ENCODE results near the gene PARN.

DNA sequence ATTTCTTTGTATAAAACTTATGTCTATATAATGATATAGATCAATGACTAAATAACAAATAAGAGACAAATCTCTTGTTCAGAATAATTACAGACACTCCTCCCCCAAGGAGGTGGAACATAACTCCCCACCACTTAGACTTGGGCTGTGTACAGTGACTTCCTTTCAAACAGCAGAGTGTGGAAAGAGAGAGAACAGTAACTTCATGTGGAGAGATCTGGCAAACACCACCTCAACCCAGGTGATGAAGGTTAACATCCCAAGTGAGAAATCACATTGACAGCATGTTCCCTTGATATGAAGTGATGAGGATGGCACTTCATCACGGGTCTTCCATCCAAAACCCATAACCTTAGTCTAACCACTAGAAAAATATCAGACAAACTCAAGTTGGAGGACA lies 169.3 kb downstream of the PARN start:
- TF ChIP-seq, protein P1, sequence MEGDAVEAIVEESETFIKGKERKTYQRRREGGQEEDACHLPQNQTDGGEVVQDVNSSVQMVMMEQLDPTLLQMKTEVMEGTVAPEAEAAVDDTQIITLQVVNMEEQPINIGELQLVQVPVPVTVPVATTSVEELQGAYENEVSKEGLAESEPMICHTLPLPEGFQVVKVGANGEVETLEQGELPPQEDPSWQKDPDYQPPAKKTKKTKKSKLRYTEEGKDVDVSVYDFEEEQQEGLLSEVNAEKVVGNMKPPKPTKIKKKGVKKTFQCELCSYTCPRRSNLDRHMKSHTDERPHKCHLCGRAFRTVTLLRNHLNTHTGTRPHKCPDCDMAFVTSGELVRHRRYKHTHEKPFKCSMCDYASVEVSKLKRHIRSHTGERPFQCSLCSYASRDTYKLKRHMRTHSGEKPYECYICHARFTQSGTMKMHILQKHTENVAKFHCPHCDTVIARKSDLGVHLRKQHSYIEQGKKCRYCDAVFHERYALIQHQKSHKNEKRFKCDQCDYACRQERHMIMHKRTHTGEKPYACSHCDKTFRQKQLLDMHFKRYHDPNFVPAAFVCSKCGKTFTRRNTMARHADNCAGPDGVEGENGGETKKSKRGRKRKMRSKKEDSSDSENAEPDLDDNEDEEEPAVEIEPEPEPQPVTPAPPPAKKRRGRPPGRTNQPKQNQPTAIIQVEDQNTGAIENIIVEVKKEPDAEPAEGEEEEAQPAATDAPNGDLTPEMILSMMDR (conservative IDR thresholded peaks at IDR 0.05 in 1 of 2, IDR thresholded peaks at IDR 0.05 in 1 of 2; ENCODE audit: extremely low read depth in 1 of 2, insufficient read depth in 1 of 2, low read depth in 1 of 2, low read length in 2 of 2) = no peak
- no peak for TF ChIP-seq EZH2 (IDR thresholded peaks at IDR 0.05; ENCODE audit: borderline replicate concordance, low read length)

Data from mammary epithelial cell (primary cell).